Measurements from ENCODE around the gene CACNA1C.

DNA sequence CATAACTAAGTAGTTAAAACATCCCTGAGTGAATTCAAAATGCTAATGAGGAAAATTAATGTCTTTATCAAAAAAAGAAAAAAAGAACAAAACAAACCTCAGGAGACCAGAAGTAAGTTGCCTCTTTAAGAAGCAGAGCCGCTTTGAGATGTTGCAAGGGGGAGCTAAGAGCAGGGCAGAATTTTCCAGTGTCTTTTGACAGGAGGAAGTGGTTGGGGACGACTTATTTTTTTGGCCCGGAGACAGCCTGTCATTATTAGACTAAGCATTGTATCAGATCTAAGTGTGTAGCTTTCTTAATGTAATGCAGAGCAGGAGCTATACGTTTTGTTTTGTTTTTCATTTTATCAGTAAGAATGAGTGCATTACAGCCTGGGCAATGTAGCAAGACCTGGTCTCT lies 206.6 kb downstream of the CACNA1C start:
- TF ChIP-seq POLR2A (IDR thresholded peaks at IDR 0.05; ENCODE audit: low read depth, low read length) (no peak), POLR2AphosphoS5 (IDR thresholded peaks at IDR 0.05; ENCODE audit: low read depth, low read length) (no peak), TAF1 (IDR thresholded peaks at IDR 0.05; ENCODE audit: low read depth, low read length) (no peak), SPI1 (IDR thresholded peaks at IDR 0.05; ENCODE audit: low read depth, low read length) (no peak), PAX5 (IDR thresholded peaks at IDR 0.05; ENCODE audit: insufficient read depth, low read length, severe bottlenecking) (no peak), POU2F2 (IDR thresholded peaks at IDR 0.05; ENCODE audit: low read depth, low read length) (no peak)

Measured in GM12891 (cell line).